8988T (cell line): ENCODE measurements around the gene KRT16.
"Not testable (repeated sequence)": the region's sequence is repeated elsewhere in the genome, so short reads cannot be mapped to it uniquely, and the experiment has no call there.

Source experiments
- DNase-seq: peaks from one replicate; pipeline ENCODE4 v3.0.0; 2011

KRT16 gene

DNA sequence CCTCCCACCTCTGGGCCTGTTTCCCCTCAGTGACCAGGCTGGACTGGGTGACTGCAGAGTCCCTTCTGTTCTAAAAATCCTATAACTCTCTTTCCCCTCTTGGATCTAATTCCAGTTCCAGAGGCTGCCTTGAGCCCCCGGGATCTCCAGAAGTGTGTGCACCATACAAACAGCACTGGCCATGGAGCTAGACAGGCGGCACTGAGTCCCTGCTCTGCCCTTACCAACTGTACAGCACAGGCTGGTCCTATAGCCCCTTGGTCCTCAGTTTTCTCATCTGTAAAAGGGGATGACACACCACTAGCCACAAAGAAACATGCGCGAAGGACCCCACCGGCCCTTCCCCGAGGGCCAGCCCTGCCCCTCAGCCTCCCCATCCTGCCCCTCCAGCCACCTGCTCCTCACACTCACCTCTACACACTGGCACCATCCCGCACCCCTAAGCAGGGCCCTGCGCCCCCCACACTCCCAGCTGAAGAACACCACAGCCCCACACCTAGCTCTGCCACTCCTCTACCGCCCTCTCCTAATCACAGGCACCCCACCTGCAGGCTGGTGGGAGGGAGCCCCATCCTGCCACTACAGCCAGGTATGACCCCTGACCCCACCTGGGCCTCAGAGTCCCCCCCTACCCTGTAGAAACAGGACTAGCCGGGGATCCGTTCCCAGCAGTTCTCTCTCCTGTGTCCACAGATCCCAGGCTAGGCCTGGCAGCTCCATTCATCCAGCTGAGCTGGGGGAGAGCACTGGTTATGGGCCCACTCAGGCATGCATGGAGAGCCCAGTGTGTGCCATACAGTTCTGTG is 913 bp upstream of the KRT16 start:
- no peak for DNase-seq

DNA sequence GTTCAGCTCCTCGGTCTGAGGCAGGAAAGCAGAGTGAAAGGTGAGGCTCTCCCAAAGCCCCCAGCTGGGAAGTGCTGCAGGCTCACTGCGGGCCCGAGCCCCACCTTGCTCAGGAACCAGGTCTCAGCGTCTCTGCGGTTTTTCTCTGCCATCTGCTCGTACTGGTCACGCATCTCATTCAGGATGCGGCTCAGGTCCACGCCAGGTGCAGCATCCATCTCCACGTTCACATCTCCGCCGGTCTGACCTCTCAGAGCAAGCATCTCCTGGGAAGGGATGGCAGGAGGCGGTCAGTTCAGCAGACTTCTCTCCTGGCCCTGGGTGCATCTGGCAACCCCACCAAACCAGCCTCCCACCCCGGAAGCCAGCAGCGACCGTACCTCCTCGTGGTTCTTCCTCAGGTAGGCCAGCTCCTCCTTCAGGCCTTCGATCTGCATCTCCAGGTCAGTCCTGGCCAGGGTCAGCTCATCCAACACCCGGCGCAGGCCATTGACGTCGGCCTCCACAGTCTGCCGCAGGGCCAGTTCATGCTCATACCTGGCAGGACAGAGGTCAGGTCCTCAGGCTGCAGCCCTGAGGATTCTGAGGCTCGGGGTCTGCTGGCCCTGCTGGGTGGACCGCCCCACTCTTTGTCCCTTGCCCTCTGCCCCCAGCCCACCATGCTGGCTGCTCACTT is 1.5 kb downstream of the KRT16 start:
- no peak for DNase-seq

DNA sequence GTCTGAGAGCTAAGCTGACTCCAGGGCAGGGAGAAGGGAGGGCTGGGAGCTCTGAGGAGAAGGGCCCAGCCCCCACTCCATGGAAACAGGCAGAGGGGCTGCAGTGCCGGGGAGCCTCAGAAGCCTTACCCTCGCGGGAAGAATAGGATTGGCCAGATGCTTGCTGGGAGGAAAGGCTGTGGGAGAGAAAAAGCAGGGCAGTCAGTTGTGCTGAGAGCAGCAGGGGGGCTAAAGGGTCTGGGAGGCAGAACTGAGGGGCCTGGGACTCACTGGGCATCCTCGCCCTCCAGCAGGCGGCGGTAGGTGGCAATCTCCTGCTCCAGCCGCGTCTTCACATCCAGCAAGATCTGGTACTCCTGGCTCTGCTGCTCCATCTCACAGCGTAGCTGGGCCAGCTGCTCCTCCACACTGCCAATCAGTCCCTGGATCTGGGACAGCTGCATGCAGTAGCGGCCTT is 2.5 kb downstream of the KRT16 start:
- not testable (repeated sequence) for DNase-seq

DNA sequence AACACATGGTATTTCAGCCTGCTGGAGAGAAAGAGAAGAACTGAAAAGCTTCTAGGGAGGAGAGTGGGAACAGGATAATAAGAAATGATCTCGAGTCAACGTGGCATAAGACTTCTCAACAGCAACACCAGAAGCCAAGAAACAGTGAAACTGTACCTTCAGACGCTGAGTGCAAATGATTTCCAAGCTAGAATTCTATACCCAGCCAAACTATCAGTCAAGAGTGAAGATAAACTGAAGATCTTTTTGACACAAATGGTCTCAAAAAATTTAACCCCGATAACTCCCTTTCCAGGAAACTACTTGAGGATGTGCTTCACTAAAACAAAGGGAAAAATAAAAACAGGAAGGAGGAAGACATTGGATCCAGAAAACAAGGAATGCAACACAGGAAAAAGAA is 5.6 kb downstream of the KRT16 start:
- DNase-seq = not testable (repeated sequence)

DNA sequence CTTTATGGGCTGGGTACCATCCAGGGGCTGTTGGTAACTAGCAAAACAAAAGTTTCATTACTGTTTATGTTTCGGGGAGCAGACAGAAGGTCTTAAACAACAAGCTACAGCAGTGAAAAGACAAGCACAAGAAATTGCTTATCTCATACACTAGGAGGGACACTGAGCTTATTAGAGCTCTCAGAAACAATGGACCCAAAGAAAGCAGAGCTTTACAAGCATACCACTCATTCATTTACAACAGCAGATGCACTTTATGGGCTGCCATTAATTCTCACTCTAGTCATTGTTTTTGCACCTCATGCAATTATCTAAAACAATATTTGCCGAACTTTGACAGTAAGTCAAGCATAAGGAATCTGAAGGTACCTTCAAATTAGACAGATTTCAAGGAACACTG is 10.0 kb downstream of the KRT16 start:
- DNase-seq = no peak

DNA sequence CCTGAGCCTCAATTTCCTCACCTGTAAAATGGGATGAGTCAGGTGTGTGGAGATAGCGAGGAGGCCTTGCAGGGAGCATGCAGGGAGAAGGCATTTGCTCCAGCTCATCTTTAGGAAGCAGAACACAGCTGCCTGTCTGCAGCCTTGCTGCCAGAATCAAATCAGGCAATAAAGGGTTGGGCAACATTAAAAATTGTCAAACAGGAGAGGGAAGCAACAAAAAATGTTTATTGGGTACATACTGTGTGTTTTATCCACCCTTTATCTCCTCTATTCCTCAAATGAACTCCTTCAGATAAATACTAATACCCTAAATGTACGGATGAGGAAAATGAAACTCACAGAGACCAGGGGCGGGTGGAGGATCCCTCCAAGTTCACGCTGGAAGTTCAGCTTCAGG is 12.2 kb downstream of the KRT16 start:
- DNase-seq = no peak

DNA sequence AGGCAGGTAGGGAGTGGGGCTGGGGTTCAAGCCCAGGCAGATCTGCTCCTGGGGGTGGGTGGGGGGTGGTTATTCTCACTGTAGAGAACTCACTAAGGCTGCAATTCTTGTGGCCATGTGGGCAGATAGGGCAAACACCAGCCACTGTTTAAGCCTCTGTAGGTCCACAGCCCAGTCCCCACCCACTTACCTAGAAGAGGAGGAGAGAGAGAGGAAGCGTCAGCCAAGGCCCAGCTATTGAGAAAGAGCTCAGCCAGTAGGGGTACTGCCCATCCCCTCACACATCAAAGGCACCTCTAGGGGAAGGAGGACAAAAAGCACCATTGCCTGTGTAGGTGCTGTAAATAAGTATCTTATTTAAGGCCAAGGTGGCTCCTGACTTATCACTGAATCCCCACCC is 12.9 kb downstream of the KRT16 start:
- DNase-seq = no peak

DNA sequence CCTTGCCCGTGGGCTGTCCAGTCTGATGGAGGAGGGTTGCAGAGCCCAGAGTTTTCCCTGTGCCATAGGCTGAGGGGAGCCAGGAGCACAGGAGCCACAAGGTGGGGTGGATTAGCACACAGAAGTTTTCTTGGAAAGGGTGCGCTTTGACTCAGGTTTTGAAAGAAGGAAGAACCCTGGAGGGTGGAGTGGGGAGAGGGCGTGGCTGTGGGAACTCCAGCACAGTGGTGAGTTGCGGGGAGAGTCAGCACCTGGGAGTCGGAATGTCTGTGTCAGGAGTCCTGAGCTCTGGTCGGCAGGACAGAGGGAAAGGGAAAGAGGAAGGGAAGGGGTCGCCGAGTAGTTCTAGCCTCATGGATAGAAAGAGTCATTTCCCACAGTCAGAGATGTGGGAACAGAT is 17.0 kb downstream of the KRT16 start:
- DNase-seq = no peak

DNA sequence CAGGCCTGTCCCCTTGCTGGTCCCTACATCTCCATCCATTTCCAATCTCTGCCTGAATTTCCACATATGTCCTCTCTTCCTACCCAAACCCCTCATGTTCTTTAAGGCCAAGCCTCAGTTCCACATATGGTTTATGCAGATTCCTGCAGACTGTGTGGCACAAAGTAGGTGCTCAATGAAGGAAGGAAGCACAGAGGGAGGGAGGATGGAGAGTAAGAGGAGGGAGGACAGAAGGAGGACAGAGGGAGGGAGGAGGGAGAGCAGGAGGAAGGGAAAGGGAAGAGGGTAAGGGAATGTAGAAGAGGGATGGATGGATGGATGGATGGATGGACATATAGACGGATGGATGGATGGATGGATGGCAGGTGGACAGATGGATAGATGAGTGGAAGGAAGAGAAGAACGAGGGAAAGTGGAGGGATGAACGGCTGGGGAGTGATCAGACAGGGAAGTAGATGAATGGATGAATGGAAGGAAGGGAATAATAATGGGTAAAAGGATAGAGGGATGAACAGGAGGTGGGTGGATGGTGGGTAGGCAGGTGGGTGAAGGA is 18.1 kb downstream of the KRT16 start:
- DNase-seq = no peak

DNA sequence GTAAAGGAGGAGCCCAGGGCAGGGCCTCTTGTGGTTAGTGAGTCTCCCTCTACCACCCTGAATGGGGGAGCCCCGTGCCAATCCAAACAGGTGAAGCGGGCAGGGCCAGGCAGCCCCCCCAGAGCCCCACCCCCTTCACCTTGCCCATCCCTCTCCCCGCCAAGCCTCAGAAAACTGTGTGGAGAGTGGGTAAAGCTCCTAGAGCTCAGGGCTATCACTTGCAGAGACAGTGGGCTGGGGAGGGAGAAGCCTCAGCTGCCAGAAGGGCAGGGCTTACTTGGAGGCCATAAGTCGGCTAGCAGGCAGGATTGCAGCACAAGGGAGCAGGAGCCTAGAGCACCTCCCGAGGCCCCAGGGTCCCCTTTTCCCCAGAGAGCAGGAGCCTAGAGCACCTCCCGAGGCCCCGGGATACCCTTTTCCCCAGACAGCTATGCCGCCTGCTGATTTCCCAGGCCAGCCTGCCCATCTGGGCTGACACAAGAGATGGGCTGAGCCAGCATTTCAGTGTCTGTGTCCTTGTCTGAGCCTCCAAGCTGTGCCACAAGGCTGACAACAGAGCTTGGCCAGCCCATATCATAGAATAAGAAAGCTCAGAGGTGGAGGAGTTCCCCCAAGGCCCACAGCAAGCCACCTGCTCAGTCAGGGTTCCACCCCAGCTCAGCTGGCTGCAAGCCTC is 19.1 kb downstream of the KRT16 start:
- DNase-seq = no peak

DNA sequence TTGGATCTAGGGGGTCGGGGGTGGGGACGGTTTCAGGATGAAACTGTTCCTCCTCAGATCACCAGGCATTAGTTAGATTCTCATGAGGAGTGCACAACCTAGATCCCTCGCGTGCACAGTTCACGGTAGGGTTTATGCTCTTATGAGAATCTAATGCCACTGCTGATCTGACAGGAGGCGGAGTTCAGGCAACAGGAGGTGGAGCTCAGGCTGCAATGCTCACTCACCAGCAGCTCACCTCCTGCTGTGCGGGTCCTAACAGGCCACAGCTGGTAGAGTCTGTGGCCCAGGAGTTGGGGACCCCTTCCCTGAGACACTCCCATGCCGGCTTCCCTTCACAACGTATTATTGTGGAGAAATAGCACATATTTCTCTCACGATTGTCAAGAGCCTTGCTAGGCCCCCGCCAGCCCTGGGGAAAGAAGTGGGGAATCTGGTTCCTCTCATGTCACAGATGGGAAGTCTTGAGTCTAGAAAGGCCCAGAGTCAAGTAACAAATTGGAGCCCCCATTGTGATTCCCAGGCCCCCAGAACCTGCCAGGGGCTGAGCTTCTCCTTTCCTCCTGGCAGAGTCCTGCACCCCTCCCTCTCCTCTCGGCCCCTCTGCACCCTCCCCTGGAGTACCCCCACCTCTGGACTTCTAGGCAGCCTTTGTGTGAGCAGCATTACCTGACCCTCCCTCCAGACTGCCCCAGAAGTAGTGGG is 19.8 kb downstream of the KRT16 start:
- no peak for DNase-seq

DNA sequence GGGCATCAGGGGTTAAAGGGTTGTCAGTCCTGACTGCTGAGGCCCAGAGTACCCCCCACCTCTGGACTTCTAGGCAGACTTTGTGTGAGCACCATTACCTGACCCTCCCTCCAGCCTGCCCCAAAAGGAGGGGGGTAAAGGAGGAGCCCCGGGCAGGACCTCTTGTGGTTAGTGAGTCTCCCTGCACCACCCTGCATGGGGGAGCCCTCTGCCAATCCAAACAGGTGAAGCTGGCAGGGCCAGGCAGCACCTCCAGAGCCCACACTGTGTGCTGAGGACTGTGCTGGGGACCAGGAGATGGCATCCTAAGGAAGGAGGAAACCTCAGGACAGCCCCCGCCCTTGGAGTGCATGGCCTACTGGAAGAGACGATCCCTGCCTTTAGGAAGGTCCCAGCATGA is 23.3 kb downstream of the KRT16 start:
- DNase-seq = no peak

DNA sequence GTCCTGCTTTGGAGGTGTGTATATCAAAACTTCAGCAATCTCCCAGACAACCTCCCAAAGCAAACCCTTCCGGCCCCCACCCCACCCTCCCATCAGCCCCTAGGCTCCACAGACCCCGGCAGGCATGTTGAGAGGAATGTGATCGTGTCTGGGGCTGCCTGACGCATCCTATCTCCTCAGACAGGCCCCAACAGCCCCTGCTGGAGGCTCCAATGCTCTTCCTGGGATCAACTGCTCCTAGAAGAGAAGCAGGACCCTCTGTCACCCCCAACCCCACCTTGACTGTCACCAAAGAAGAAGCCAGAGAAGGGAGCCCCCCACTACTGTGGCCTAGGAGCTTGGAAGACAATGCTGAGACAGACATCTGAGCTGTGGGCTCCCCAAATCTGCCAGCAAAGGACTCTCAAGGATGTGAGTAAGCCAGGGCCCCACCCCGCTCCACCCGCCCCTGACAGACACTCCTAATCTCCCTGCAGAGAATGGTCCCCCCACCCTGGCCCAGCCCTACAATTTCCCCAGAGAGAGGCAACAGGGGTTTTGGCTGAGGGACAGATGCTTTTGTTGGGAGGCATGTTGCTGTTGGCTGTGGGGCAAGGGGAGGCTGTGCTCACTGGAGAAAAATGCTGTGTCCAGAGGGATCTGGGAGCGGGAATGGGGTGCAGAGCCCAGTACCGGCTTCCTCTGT is 24.3 kb downstream of the KRT16 start:
- no peak for DNase-seq

DNA sequence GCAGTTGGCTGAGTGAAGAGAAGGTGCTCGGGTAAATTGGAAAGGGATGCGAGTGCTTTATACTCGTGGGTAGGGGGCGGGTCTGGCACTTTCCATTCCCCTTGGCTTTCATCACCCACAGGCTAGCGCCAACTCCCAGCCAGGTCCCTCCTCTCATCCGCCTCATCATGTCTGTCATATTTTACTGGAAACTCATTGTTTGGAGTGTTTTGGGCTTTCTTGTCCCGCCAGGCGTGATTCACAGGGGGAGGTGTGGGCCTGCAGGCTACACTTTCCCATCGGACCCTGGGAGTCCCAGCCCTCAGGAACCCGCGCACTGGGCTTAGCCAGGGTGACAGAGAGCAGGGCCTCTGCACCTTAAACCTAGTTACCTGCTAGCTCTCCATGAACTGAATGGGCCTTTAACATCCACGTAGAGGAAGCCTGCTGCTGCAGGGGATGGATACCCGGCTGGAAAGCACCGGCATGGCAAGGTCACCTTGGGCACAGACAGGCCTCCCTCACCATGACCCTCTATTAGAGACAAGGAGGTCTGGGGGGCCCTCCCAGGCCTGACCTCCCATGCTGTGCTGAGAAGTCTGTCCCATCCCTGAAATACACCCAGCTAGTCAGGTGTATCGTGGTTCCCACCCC is 25.6 kb downstream of the KRT16 start, which contains the start of gene KRT14:
Gene KRT14, minus strand, starts transcription at position 33 of the 633 bp plus-strand sequence. CDS start 61 bp downstream, outside the sequence.
- no peak for DNase-seq

DNA sequence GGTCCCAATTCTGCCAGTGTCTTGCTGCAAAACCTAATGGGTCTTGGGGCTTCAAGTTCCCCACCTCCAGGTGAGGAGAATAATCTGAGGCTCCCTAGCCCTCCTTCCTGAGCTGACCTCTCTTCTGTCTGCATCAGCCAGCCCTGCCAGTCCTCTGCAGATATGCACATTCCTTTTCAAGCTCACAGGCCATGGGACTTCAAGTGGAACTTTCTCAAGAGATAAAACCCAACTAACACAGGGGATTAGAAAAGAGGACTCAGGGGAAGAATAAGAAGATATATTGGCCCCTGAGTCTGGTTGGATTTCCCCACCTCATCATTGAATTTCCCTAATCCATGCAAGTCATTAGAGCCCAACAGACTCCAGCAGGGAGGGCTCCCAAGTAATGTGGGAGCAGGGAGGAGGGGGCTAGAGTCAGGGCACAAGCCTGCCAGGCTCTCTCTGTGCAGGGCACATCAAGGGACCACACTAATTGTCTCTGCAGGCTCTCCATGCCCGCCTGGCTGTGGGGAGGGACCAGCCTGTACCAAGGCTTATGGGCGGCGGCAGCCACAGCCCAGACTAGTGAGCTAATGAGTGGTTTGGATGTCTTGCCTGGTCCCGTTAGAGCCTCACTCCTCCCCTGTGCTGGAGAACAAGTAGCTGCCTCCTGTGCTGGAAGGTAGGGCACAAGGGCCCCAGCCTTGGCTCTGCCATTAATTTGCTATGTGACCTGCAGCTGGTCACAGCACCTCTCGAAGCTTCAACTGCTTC is 27.1 kb downstream of the KRT16 start:
- no peak for DNase-seq

DNA sequence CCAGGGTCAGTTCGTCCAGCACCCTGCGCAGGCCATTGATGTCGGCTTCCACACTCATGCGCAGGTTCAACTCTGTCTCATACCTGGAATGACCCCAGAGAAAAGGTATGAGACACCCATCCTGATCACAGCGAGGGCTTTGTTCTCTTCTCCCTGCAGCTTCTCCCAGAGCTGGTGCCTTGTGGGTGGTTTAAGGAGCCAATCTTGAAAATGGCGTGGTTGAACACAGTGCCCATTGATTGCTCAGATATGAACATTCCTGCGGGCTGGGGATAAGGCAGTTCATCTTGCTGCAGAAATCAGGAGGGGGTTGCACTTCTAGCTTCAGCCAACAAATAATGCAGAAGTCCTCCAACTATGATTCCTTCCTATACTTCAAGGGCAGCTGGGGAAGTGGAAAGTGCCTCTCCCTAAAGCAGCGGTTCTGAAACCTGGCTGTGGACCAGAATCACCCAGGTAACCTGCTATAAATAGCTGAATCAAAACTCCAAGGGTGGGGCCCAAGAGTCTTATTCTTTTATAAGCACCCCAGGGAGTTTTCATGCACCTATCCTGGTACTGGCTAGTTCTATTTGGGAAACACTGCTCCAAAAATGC is 28.1 kb downstream of the KRT16 start:
- not testable (repeated sequence) for DNase-seq

DNA sequence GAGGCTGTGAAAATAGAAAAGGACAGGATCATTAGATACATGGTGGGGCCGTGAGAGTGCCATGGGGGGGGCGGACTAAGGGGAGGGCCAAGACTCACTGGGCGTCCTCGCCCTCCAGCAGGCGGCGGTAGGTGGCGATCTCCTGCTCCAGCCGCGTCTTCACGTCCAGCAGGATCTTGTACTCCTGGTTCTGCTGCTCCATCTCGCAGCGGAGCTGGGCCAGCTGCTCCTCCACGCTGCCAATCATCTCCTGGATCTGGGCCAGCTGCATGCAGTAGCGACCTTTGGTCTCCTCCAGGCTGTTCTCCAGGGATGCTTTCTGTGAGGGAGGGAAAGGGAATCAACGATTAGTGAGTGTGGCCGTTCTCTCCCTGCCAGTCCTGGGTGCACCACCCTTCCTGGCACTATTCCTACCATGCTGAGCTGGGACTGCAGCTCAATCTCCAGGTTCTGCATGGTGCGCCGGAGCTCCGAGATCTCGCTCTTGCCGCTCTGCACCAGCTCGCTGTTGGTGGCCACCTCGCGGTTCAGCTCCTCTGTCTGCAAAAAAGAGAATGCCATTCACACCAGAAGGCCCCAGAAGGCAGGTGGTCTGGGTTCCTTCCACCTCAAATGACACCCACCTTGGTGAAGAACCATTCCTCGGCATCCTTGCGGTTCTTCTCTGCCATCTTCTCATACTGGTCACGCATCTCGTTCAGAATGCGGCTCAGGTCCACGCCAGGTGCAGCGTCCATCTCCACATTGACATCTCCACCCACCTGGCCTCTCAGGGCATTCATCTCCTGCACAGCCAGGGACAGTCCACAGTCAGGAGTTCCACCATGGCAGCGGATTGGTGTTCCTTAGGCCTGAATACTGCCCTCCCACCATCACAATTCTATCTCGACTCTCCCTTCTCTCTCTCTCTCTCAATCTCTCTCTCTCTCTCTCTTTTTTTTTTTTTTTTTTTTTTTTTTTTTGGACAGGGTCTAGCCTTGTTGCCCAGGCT is 29.1 kb downstream of the KRT16 start:
- DNase-seq = no peak

DNA sequence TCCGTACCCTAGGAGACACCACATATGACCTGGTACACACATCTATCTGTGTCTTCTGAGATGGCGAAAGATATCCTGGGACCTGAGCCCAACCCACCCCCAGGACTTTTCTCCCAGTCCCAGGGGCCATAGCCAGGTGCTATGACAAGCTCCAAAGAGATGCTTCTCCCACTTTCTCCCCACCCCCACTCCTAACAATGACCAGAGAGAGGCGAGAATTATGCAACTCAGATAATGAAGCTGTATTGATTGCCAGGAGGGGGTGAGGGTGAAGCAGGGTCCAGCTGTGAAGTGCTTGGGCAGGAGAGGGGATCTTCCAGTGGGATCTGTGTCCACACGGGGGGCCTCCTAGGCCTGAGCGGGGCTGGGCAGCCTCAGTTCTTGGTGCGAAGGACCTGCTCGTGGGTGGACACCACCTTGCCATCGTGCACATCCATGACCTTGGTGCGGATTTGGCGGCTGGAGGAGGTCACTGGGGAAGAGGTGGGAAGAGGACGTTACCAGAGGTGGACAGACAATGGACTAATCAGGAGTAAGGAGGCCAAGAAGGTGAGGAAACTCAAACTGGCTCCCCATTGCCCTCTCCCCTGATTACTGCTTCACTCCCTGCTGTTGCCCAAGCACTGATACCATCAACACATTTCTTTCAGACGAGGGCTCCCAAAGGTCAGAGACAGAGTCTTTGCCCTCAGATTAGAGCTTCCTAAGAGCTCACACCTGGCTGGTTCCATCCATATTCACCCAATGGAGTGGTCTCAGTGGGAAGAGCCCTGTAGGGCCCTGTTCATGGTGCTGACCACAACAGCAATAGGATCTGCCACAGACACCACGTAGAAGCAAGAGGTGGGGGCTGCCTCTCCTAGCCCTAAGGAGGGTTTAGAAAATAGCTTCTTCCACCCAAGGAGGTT is 30.3 kb downstream of the KRT16 start:
- DNase-seq = not testable (repeated sequence)
